Vagina (tissue), 2 donors: ENCODE measurements around the gene EPHB1. TPM values are rescaled to one million over a fixed set of nuclear protein-coding genes. Genes with fewer than 3 reads are reported as not detected.

Source experiments
- DNase-seq, 2 donors: peaks; one replicate each; pipeline ENCODE4 v3.0.0-alpha.2; 2017; ENCODE audit errors: extremely low spot score in 2 of 2
- H3K27ac ChIP-seq: fragments of 200-600 bp; sonication (generic); one replicate; pipeline ENCODE4 v1.5.1; 2019
- H3K27me3 ChIP-seq: fragments of 200-600 bp; sonication (generic); one replicate; pipeline ENCODE4 v1.5.1; 2019
- H3K36me3 ChIP-seq, 2 donors: fragments of 200-600 bp; sonication (generic); one replicate each; pipeline ENCODE4 v1.5.1; 2017 to 2019
- H3K4me1 ChIP-seq: fragments of 200-600 bp; sonication (generic); one replicate; pipeline ENCODE4 v1.5.1; 2019
- H3K4me3 ChIP-seq, 2 donors: fragments of 200-600 bp; sonication (generic); 1 replicate in 1 of 2; 2 replicates in 1 of 2; pipeline ENCODE4 v1.5.1; 2016 to 2019
- H3K9me3 ChIP-seq: fragments of 200-600 bp; sonication (generic); one replicate; pipeline ENCODE4 v1.5.1; 2019
- CTCF ChIP-seq, 3 experiments: fragments of 450-650 bp in 2 of 3; fragments of 200-600 bp in 1 of 3; sonication (generic) in 1 of 3; IDR thresholded peaks; one replicate each; pipeline ENCODE4 v1.5.1; 2017 to 2019; ENCODE audit warnings: antibody characterized with exemption in 3 of 3, mild to moderate bottlenecking in 2 of 3, moderate library complexity in 2 of 3
- POLR2A ChIP-seq, 2 donors: fragments of 450-650 bp; IDR thresholded peaks; one replicate each; pipeline ENCODE4 v1.6.1; 2017; ENCODE audit warnings: antibody characterized with exemption in 2 of 2, mild to moderate bottlenecking in 2 of 2, moderate library complexity in 2 of 2
- POLR2AphosphoS5 ChIP-seq, 2 donors: sonication (generic); formaldehyde crosslinking; IDR thresholded peaks; one replicate each; pipeline ENCODE4 v1.9.0; 2017; ENCODE audit warnings: antibody characterized with exemption in 2 of 2, mild to moderate bottlenecking in 2 of 2, low read depth in 1 of 2; ENCODE audit not compliant: insufficient read depth in 1 of 2
- intact Hi-C: fragments of 100-400 bp; cut with DNase I; formaldehyde crosslinking; loops from one replicate; pipeline ENCODE4 v1.15.1; 2023
- total RNA-seq: library from RNA; depleted of rRNA; stranded (reverse); fragments of >200 nt; gene quantifications from one replicate; pipeline ENCODE4 v1.2.3, GENCODE V29; 2016

The EPHB1 gene
- total RNA-seq, 1 donor from 2014 or later = 2.2 TPM

- H3K36me3 ChIP-seq = no peaks in the 10 kb centered on the region
- no peak for TF ChIP-seq POLR2A (IDR thresholded peaks at IDR 0.05)
- no peak for TF ChIP-seq CTCF (IDR thresholded peaks at IDR 0.05)
- no peak for TF ChIP-seq POLR2AphosphoS5 (IDR thresholded peaks at IDR 0.05; ENCODE audit: insufficient read depth in 1 of 2, low read depth in 1 of 2)
- H3K4me1 ChIP-seq = no peaks in the 10 kb centered on the region
- no peaks in the 10 kb centered on the region for H3K27me3 ChIP-seq
- DNase-seq = peak in 1 of 2 donors; percentile 49
- no peak overlapping the region for H3K4me3 ChIP-seq
- H3K27ac ChIP-seq = no peak overlapping the region
- H3K9me3 ChIP-seq = no peaks in the 10 kb centered on the region
- intact Hi-C loops = no loop called here
These were observed 282.1 kb downstream of the EPHB1 start for GRCh38 chr3:135077186-135077585.

- intact Hi-C loops = no loop called here
These were observed 283.2 kb downstream of the EPHB1 start for GRCh38 chr3:135078283-135078682.

GRCh38 chr3:135079095-135079494 lies 284.0 kb downstream of the EPHB1 start:
- DNase-seq = no peak
- TF ChIP-seq POLR2AphosphoS5 (IDR thresholded peaks at IDR 0.05; ENCODE audit: insufficient read depth in 1 of 2, low read depth in 1 of 2) (no peak), POLR2A (IDR thresholded peaks at IDR 0.05) (no peak), CTCF (IDR thresholded peaks at IDR 0.05) (no peak)

More at GRCh38 chr3:135078283-135078682, 283.2 kb downstream of the EPHB1 start:
- no peaks in the 10 kb centered on the region for H3K4me1 ChIP-seq
- peak in 1 of 2 donors; percentile 40 for DNase-seq
- H3K4me3 ChIP-seq = no peak overlapping the region
- no peaks in the 10 kb centered on the region for H3K9me3 ChIP-seq
- TF ChIP-seq POLR2AphosphoS5 (IDR thresholded peaks at IDR 0.05; ENCODE audit: insufficient read depth in 1 of 2, low read depth in 1 of 2) (no peak), POLR2A (IDR thresholded peaks at IDR 0.05) (no peak), CTCF (IDR thresholded peaks at IDR 0.05) (no peak)
- H3K27me3 ChIP-seq = no peaks in the 10 kb centered on the region
- H3K27ac ChIP-seq = no peak overlapping the region
- no peaks in the 10 kb centered on the region for H3K36me3 ChIP-seq

GRCh38 chr3:135081451-135081850 lies 286.4 kb downstream of the EPHB1 start:
- no peaks in the 10 kb centered on the region for H3K9me3 ChIP-seq
- no peaks in the 10 kb centered on the region for H3K27me3 ChIP-seq
- no peaks in the 10 kb centered on the region for H3K4me1 ChIP-seq
- peak in 1 of 2 donors; percentile 44 for DNase-seq
- no peak overlapping the region for H3K4me3 ChIP-seq
- TF ChIP-seq POLR2A (IDR thresholded peaks at IDR 0.05) (no peak), CTCF (IDR thresholded peaks at IDR 0.05) (no peak), POLR2AphosphoS5 (IDR thresholded peaks at IDR 0.05; ENCODE audit: insufficient read depth in 1 of 2, low read depth in 1 of 2) (no peak)
- intact Hi-C loops = no loop called here
- H3K27ac ChIP-seq = no peak overlapping the region
- H3K36me3 ChIP-seq = no peaks in the 10 kb centered on the region

More at GRCh38 chr3:135079095-135079494, 284.0 kb downstream of the EPHB1 start:
- intact Hi-C loops = no loop called here
- Histone ChIP-seq H3K4me3 (no peak overlapping the region), H3K36me3 (no peaks in the 10 kb centered on the region), H3K9me3 (no peaks in the 10 kb centered on the region), H3K27me3 (no peaks in the 10 kb centered on the region), H3K4me1 (no peaks in the 10 kb centered on the region), H3K27ac (no peak overlapping the region)

GRCh38 chr3:135081856-135082434 lies 286.9 kb downstream of the EPHB1 start:
- H3K4me3 ChIP-seq = no peak overlapping the region
- H3K36me3 ChIP-seq = no peaks in the 10 kb centered on the region
- peak in 1 of 2 donors; percentile 82 for DNase-seq
- no peaks in the 10 kb centered on the region for H3K4me1 ChIP-seq
- intact Hi-C loops = no loop called here
- no peak for TF ChIP-seq POLR2AphosphoS5 (IDR thresholded peaks at IDR 0.05; ENCODE audit: insufficient read depth in 1 of 2, low read depth in 1 of 2)
- no peak for TF ChIP-seq CTCF (IDR thresholded peaks at IDR 0.05)
- no peak for TF ChIP-seq POLR2A (IDR thresholded peaks at IDR 0.05)
- no peaks in the 10 kb centered on the region for H3K9me3 ChIP-seq
- H3K27ac ChIP-seq = no peak overlapping the region
- H3K27me3 ChIP-seq = no peaks in the 10 kb centered on the region
